NCI-H1092 (cell line): ENCODE data around the gene TPGS2.
"Not testable (repeated sequence)": the region's sequence is repeated elsewhere in the genome, so short reads cannot be mapped to it uniquely, and the experiment has no call there.

Source experiments
- DNase-seq: peaks from one replicate; lab custom pipeline; 2025; lab: John Stamatoyannopoulos, UW

The TPGS2 gene

GRCh38 chr18:36828630-36829361 lies at the start of gene TPGS2, which contains the start of gene KIAA1328:
Gene TPGS2 (minus strand): TSS chr18:36829002. CDS start chr18:36828767, 235 bp downstream.
Gene KIAA1328 (plus strand): TSS chr18:36829127. CDS start chr18:36829139, 12 bp downstream.
- DNase-seq = peak; percentile 78

- not testable (repeated sequence) for DNase-seq
Measured at GRCh38 chr18:36873826-36874225, 45.0 kb upstream of the TPGS2 start.

GRCh38 chr18:36872329-36872728 lies 43.5 kb upstream of the TPGS2 start:
- DNase-seq = no peak

- no peak for DNase-seq
Measured at GRCh38 chr18:36871801-36872200, 43.0 kb upstream of the TPGS2 start.

- DNase-seq = no peak
Measured at GRCh38 chr18:36867056-36867455, 38.3 kb upstream of the TPGS2 start.

- DNase-seq = no peak
Measured at GRCh38 chr18:36862182-36862581, 33.4 kb upstream of the TPGS2 start.

- DNase-seq = no peak
Measured at GRCh38 chr18:36856815-36857214, 28.0 kb upstream of the TPGS2 start.

- DNase-seq = no peak
Measured at GRCh38 chr18:36851202-36851590, 22.4 kb upstream of the TPGS2 start.

GRCh38 chr18:36850527-36851201 lies 21.9 kb upstream of the TPGS2 start:
- no peak for DNase-seq

GRCh38 chr18:36849288-36850006 lies 20.6 kb upstream of the TPGS2 start:
- no peak for DNase-seq

- no peak for DNase-seq
Measured at GRCh38 chr18:36848609-36849008, 19.8 kb upstream of the TPGS2 start.

- DNase-seq = no peak
Measured at GRCh38 chr18:36843784-36844183, 15.0 kb upstream of the TPGS2 start.

GRCh38 chr18:36843199-36843598 lies 14.4 kb upstream of the TPGS2 start:
- no peak for DNase-seq

GRCh38 chr18:36839835-36840234 lies 11.0 kb upstream of the TPGS2 start:
- DNase-seq = no peak

- DNase-seq = no peak
Measured at GRCh38 chr18:36835927-36836326, 7.1 kb upstream of the TPGS2 start.

- DNase-seq = no peak
Measured at GRCh38 chr18:36833120-36833519, 4.3 kb upstream of the TPGS2 start.

- DNase-seq = no peak
Measured at GRCh38 chr18:36831139-36831538, 2.3 kb upstream of the TPGS2 start.

- DNase-seq = no peak
Measured at GRCh38 chr18:36830158-36830495, 1.3 kb upstream of the TPGS2 start.

- no peak for DNase-seq
Measured at GRCh38 chr18:36829362-36830157, 758 bp upstream of the TPGS2 start.

- DNase-seq = no peak
Measured at GRCh38 chr18:36828157-36828629, 609 bp downstream of the TPGS2 start.

GRCh38 chr18:36826556-36826955 lies 2.2 kb downstream of the TPGS2 start:
- DNase-seq = no peak

- no peak for DNase-seq
Measured at GRCh38 chr18:36825526-36825925, 3.3 kb downstream of the TPGS2 start.
